GM12872 (cell line): Measurements from ENCODE around the gene ZNF844.

Experiments used
- CTCF ChIP-seq: IDR thresholded peaks from 3 replicates; pipeline ENCODE4 v1.5.1; 2011; ENCODE audit warnings: low read depth, mild to moderate bottlenecking, low read length, moderate library complexity; ENCODE audit not compliant: insufficient read depth

ZNF844 gene

GRCh38 chr19:12098040-12098439 lies 33.5 kb downstream of the ZNF844 start:
- no peak for TF ChIP-seq CTCF

GRCh38 chr19:12111176-12111575 lies 46.6 kb downstream of the ZNF844 start:
- no peak for TF ChIP-seq CTCF

DNA sequence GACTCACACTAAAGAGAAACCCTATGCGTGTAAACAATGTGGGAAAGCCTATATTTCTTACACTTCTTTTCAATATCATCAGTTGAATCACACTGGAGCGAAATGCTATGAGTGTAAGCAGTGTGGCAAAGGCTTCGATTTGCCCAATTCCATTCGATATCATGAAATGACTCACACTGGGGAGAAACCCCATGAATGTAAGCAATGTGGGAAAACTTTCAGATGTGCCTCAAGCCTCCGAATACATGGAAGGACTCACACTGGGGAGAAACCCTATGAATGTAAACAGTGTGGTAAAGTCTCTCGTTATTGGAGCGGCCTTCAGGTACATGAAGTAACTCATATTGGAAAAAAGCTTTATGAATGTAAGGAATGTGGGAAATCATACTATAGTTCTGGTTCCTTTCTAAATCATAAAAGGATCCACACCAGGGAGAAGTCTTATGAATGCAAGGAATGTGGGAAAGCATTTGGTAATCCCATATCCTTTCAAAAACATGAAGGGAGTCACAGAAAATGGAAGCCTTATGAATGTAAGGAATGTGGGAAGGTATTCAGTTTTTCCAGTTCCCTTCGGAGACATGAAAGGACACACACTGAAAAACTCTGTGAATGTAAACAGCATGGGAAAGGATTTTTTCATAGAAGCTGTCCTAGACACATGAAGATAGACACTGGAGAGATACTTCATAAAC lies 47.6 kb downstream of the ZNF844 start:
- no peak for TF ChIP-seq CTCF

- TF ChIP-seq CTCF = no peak
Measured at GRCh38 chr19:12112701-12113100, 48.2 kb downstream of the ZNF844 start.

DNA sequence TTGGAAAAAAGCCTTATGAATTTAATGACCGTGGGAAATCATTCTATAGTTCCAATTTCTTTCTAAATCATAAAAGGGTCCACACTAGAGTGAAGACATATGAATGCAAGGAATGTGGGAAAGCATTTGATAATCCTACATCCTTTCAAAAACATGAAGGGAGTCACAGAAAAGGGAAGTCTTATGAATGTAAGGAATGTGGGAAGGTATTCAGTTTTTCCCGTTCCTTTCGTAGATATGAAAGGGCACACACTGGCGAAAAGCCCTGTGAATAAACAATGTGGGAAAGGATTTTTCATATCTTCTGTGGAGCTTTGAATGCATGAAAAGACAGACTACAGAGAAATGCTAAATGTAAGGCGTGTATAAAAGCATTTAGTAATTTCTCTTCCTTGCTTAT lies 48.6 kb downstream of the ZNF844 start:
- TF ChIP-seq CTCF = no peak

DNA sequence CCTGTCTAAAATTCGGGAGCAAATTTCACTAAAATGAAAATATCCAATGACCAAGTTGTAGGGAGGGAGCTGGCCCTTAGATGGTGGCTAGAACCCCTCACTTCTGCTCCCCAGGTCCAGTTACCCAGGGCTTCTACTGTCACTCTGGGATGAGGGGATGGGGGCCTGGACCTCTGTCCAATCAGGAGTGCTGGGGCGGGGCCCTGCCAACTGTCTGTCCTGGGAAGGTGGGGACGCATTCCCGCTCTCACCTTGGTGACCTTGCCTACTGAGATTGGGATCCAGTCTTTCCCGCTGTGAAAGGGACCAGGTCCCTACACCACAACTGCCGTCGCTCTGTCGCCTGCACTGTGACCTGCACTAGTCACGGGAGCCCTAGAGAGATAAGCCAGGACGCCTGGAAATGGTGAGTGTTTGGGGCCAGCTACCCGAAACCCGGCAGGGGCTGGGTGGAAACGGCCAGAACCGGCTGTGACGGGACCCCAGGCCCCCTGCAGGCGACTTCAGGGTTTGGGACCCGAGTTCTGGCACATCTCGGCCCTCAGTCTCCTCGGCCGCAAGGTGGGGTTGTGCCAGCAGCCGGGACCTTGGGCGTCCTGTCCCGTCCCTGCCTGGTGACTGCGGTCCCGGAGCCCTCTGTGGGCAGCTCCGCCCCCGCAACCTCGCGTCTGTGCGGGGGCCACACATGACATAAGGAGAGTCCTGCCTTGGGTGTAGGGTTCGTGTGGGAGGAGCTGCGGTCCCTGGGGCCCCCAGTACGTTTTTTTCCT lies 52.9 kb downstream of the ZNF844 start:
- no peak for TF ChIP-seq CTCF

DNA sequence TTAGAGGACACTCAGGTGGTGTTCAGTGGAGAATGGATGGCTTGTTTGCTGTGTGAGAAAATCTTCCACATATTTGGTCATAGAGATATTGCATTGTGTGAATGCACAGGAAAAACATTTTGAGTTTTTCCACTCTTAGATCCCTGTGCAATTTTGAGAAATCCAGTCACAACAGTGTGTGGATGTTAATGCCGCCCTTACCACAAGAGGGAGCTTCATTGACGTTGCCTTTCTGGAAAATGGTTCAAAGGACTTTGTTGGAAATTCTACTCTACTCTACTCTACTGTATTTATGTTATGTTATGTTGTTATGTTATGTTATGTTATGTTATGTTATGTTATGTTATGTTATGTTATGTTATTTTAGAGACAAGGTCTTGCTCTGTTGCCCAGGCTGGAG lies 62.2 kb downstream of the ZNF844 start:
- TF ChIP-seq CTCF = peak; percentile 47; the same call in 2 of the 3 replicates
